NCI-H1048 (cell line): ENCODE data around the gene LRP11.
"Not testable (repeated sequence)": the region's sequence is repeated elsewhere in the genome, so short reads cannot be mapped to it uniquely, and the experiment has no call there.

Experiments
- DNase-seq: peaks from one replicate; lab custom pipeline; 2025; lab: John Stamatoyannopoulos, UW

The LRP11 gene

DNA sequence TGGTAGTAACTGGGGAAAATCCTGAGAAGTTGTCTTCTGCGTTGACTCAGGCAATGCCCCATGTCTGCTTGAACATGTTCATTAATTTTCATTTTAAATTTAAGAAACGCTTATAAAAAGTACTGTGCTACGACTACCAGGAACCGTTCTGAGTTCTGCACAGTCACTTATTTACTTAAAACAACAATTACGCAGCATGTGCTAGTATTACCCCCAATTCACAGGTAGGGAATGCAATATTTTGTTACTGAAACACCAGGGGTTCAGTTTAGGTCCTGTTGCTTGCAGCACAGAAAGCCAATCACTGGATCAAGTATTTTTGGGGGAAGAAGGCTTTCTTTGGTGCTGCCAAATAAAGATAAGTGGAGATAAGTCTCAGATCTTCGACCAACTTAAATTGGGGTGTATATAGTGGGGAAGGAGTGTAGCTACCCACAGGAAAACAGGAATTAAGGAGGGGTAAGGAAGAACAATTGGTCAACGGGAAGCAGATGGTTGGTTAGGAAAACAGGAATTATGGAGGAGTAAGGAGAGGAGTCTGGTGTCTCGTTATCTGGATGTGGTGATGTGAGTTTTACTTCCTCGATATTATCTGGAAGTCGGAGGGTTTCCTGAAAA is 5.2 kb upstream of the LRP11 start:
- no peak for DNase-seq

DNA sequence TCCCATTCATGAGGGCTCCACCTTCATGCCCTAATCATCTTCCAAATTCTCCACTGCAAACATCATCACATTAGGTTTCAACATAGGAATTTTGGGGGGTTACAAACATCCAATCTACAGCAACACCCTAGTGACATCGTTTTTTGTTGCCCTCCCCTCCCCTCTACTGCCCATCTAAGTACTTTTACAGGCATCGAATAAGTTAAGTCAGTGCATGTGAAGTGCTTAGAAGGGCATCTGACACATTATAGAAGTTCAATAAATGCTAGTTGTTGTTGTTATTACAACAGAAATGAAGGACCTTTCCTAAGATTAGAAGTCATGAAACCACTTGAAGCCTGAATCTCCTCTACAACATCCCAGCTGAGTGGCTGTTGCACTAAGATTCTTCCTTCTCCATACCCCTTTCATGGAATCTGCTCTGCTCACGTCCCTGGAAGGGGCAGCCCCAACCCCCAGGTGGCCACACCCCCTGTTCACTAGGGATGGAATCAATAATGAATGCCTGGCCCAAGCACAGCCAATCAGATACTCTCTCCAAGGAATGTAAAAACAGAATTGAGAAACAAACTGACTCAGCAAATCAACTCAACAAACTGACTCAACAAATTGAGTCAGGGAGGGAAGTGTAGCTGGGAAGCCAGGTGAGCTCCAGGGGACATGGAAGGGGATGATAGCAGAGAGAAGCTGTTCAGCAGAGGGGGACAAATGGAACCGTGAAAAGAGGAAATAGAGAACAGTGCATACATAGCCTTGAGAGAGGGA is 3.9 kb upstream of the LRP11 start:
- DNase-seq = no peak

DNA sequence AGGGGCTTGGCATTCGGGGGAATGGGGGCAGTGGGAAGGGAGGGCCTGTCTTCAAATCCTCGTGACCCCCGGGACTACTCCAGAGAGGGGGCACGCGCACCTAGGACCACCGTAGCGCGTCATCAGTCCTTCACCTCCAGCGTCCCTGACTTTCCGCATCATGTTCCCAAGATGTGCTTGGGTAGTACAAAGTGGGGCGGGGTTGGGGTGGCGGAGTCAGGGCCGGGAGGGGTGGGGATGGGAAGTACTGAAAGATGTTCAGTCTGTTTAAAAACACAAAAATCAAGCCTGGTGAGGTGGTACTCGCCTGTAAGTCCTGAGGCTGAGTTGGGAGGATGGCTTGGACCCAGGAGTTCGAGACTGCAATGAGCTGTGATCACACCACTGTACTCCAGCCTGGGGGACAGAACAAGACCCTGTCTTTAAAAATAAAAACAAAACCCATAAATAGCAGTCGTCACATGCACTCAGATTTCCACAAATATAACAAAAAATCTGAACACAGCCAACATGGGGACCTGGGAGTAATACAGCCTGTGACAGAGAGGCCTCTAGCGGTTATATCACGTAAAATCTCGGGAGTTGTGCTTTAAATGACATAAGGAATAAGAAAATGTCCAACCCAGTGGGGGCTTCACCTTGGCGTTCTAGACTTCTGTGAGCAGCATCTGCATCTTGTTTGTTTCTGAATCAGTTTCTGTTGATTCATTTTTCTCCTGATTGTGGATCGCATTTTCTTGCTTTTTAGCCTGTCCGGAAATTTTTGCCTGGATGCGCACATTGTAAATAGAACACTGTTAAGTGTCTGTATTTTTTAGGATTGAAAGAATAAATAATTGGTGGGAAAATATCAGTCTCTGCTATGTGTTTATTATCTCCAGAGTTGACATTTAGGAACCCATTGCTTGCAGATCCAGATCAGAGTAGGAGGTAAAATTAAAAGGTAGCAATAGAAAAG is 698 bp upstream of the LRP11 start:
- no peak for DNase-seq

DNA sequence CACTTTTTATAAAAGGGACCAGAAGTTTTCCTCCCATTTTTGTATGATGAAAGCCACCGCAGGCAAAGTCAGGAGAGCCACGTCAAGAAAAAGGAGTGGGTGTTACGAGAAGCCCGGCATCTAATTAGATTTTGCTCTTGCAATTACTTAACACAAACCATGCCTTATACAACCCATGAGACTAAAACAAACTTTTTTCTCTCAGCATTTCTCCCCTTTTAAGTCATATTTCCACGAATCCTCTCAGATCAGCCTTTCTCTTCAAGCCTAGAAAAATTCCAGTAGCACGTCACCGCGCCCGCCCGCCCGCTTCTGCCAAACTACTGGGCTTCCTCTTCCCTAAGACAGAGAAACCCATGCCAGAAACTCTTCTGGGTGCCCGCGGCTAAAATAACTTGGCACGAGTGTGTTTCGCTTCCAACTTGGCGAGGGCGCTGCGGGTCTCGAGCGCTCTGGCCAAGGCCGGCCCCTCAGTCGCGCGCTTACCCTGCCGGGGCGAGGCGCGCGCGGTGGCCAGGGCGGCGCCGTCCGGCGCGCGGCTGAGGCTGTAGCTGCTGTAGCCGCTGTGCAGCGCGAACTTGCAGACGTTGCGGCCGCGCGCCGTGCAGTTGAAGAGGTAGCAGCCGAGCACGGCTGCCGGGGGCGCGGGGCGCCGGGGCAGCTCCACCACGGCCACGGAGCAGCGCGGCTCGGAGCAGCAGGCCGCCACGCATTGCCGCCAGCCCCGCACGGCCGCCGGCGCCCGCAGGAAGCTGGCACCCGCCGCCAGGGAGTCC is 1.0 kb downstream of the LRP11 start:
- DNase-seq = peak; percentile 64

DNA sequence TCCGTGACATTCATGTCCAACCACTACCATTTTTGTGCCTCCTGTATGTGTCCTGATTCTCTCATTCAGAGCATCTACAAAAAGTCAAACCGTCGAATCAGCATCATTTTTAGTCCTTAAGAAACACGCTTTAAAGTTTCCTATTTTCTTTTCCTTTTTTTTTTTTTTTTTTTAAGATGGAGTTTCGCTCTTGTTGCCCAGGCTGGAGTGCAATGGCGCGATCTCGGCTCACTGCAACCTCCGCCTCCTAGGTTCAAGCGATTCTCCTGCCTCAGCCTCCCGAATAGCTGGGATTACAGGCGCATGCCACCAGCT is 1.8 kb downstream of the LRP11 start:
- DNase-seq = not testable (repeated sequence)

DNA sequence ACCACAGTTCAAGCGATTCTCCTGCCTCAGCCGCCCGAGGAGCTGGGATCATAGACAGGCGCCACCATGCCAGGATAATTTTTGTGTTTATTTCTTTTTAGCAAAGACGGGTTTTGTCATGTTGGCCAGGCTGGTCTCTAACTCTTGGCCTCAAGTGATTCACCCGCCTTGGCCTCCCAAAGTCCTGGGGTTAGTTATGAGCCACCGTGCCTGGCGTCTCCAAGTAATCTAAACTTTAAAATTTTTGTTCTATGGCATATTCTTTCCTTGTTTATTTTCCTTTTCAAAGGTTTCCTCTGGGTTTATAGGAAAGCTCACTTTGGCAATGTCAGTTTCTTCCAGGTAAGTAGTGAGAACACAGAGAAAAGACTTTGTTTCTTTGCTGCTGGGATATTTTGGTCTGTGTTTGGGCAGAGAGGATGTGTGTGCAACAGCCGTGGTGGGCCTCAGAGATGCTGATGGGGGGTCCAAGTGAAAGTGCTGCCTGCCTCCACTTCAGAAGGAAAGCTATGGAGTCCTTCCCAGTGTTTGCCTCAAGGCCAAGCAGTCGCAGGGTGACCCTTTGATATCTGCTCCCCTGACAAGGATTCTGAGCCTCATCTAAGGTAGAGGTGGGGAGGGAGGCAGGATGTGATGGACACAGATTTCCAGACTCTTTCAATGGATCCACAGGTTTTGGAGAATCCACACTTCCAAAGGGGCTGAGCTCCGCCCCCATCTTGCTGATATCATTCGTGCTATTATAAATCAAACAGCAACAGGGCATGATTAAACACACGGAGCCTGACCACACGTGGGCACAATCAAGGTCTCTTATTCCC is 2.3 kb downstream of the LRP11 start:
- no peak for DNase-seq

DNA sequence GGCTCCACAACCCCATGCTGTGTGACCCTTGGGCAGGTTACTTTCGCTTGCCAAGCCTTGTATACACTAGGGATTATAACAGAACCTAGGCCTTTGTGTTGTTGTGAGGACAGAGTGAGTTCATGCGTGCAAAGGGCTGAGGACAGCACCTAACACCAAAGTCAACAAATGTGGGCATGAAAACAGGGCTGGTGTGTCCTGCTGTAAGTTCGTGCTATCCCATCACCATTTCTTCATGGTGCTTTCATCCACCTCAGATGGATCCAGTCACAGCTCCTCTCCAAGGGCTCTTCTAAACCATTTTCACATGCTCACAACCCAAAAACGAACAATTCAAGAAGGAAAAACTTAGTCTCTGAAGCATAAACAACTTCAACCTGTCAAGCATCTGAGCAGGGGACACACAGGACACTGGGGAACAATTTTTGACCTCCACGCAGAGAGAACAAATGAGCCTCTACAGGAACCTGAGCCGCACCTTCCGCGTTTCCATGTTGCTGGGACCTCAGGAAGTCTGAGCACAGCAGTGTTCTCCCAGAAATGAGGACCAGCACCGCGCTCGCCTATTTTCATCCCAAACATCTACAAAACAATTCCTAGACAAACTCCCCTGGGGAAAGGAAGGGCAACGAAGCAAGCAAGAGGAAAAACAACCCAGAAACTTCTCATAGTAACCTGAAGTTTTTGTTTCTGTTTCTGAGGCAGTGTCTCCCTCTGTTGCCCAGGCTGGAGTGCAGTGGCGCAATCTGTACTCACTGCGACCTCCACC is 3.1 kb downstream of the LRP11 start:
- DNase-seq = no peak

DNA sequence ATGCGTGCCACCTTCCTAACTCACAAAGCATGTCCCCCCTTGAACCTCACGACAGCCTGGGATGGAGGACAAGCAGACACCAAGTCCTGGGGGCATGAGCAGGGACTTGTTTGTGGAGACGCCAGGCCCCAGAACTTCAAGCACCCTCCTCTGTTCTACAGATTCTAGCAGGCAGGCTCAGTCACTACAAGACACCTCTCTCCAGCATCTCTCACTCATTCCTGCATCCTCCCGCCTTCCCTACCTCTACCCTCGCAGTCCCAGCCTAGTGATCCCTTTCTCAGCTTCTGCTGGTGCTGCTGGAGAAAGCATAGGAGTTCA is 3.7 kb downstream of the LRP11 start:
- no peak for DNase-seq

DNA sequence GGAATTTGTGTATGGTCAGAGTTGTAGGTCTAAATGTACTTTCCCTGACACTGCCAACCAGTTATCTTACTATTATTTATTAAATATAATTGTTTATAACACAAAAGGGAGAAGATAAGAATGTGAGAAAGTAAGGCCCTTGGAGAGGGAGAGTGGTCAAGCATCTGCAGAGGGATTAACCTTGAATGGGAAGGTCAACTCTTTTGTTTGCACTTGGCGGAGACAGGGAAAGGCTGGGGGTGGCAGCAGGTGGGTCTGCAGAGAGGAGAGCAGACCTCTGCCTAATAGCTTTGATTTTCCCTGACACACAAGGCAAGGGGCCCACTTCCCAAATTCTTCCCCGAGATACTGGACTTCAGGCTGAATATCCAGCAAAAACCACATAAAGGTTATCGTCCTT is 4.2 kb downstream of the LRP11 start:
- DNase-seq = no peak

DNA sequence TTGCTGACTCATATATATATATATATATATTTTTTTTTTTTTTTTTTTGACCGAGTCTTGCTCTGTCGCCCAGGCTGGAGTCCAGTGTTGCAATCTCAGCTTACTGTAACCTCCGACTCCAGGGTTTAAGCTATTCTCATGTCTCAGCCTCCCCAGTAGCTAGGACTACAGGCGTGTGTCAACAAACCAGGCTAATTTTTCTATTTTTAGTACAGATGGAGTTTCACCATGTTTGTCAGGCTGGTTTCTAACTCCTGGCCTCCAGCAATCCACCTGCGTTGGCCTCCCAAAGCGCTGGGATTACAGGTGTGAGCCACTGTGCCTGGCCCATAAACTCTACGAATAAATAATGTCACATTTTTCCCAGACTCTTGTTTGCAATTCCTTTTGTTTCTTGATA is 4.8 kb downstream of the LRP11 start:
- DNase-seq = no peak

DNA sequence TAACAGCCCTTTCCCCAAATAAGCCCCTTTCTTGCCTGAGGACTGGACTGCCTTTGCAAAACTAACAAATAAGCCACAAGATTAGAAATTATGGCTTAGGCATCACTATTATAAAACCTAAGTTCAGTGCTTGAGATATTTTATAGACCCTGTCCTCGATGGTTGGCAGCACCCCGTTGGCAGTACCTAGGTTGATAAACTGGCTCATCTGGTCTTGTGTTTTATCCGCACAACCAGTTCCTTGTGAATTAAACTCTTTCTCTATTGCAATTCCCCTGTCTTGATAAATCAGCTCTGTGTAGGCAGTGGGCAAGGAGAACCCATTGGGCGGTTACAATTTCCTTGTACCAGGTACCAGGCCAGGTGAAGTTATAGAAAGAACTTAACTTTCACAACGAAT is 6.6 kb downstream of the LRP11 start:
- DNase-seq = no peak

DNA sequence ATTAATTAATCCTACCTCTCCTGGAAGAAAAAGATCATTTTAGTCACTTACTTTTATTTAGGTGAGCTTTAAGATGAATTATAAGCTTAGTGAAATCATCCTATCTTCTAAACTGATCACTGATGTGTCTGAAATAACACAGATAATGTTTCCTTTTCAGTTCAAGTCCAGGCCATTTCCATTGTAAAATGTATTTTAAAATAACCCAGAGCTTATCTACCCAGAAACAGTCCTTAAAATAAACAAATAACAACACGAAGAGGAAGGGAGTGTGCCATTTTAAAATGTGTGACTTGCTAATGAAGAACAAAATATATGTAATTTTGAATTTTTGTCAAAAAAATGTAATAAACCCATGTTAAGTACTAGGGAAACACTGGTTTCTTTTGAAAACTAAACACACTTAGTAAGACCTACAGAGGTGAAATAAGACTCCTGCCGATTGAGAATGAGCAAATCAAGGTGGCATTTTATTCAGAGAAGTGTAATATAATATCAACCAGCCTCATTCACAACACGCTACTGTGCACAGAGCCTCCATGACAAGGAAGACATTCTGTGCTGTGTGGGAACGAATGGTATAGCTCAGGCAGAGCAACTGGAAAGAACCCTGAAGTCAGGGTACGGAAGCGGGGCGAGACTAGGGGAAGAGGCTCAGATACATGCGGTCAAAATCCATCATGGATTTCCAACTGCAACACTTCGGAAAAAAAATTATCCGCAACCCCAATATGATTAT is 7.7 kb downstream of the LRP11 start:
- no peak for DNase-seq

DNA sequence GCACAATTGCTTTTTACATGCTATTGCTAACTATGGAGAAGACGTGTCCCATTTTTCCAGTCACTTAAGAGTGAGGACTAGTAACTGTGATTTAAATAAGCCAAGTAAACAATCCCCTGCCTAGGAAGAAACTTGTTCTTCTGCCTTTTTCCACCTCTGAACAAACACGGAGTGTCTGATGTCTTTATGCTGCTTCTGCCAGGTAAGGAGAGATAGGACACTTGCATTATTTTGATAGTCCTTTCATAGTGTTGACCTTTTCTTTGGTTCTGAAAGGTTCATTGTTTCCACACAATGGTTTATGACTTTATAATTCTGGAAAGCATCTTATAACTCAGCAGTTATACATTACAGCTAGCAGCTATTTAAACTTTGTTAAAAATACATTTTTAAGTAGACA is 8.4 kb downstream of the LRP11 start:
- DNase-seq = no peak

DNA sequence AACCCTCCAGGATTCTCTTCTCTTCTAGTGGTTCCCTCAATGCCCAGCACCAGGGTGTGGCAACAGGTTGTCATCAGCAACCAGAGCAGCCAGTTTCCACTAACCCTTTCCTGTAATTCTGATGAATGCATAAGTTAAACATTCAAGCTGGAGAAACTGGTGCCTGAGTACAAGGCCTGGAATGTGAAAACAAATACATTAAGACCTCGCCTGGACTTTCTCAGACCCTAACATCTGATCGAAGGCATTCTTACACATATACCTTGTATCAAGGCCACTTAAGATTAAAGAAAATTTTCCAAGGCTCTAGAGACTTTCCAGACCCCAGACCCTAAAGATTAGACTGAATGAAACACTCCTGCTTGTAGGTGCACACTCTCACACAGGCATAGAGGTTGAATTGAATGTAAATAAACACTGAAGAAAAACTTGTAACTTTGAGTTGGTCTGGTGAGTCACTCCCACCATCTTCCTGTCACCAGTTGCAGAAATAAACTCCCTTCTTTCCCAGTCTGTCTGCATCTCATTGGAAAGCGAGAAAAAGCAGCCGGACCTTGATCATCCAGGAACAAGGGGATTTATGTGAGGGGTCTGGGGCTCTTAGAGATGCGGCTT is 9.0 kb downstream of the LRP11 start:
- no peak for DNase-seq

DNA sequence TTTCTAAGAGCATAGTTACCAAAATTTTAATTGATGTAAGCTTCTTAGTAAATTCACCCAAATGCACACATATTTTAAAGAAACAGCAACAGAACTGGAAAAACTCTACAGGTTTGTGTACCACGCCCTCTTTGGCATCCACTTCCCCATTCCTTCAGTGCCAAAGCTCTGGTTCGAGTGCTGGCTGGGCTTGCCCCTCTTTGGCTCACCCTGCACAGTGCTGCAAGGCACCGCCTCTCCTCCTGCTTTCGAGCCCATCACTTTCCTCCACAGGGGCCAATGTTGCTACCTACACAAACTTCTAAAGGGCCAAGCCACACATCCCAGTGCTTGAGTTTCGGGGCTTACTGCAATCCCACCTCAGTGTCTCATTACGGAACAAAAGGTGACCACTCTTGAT is 9.6 kb downstream of the LRP11 start:
- DNase-seq = no peak

DNA sequence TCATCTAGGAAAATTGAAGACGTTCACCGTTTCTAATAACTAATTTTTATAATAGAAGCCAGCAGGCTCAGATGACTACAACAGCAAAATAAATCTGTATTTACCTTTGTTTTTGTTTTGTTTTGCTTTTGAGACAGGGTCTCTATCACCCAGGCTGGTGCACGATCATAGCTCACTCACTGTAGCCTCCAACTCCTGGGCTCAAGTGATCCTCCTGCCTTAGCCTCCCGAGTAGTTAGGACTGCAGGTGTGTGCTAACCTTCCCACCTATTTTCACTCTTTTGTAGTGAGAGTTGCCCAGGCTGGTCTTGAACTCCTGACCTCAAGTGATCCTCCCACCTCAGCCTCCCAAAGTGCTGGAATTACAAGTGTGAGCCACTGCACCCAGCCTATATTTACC is 10.1 kb downstream of the LRP11 start:
- not testable (repeated sequence) for DNase-seq

DNA sequence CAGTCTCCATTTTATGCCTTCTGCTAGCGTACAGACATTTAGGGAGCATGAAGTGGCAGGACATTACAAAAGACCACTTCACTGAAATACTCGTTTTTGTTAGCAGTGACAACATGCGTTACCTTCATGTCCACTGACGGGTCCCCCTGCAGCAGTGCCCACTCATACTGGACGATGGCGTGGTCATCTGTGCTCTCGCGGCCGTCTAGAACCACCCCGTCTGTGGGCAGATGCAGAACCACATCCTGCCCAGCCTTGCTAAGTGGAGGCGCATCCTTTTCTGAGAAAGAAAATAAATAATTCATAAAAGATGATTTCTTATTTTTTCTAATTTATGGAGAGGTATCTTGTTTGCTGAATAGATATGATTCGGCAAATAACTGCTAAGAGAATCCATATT is 11.3 kb downstream of the LRP11 start:
- DNase-seq = no peak

DNA sequence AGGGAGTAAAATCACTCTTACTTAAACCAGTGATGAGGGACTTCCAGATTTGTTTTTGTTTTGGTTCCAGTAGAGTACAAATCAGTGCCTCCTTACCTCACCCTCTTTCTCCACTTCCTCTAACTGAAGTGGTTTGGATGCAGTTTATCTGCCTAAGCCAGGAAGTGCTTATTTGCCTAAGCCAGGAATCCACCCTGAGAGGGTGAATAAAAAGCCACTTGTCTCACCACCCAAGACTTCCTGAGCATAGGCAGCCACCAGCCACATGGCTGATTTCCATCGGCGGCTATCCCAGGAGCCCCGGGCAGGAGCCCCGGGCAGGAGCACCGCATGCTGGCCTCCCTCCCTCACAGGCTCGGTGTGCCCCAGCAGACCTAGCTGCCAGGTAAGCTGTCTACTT is 12.0 kb downstream of the LRP11 start:
- peak; percentile 19 for DNase-seq

DNA sequence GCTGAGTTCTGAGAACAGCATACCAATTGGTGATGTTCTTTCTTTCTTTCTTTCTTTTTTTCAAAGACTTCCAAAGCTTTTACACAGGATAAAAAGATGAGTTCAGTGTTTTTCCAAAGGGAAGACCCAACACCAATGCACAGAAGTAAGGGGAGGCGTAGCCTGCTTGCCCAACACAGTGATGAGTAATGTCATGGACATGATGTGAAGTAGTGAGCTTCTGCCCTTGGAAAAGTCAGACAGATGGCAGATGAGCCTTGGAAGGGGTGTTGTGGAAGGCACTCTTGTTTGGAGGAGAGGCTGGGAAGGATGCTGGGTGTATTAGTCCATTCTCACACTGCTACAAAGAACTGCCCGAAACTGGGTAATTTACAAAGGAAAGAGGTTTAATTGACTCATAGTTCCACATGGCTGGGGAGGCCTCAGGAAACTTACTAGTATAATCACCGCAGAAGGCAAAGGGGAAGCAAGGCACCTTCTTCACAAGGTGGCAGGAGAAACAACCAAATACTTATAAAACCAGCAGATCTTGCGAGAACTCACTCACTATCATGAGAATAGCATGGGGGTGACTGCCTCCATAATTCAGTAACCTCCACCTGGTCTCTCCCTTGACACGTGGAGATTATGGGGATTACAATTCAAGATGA is 12.6 kb downstream of the LRP11 start:
- no peak for DNase-seq
